T-helper 2 cell (primary cell): ENCODE data around the gene FSTL4.

Source experiments
- DNase-seq, 5 experiments: peaks; one replicate each; pipeline versions ENCODE4 v3.0.0 to v3.0.0-alpha.2; 2012 to 2022

The FSTL4 gene

GRCh38 chr5:133202066-133202665, 410.2 kb downstream of the FSTL4 start:
- no peak for DNase-seq

GRCh38 chr5:133201310-133201709, 411.0 kb downstream of the FSTL4 start:
- no peak for DNase-seq

- no peak for DNase-seq
Observed at GRCh38 chr5:133200256-133200655, 412.1 kb downstream of the FSTL4 start.

GRCh38 chr5:133199417-133200178, 412.7 kb downstream of the FSTL4 start:
- DNase-seq, result no peak

- no peak for DNase-seq
Observed at GRCh38 chr5:133198511-133198910, 413.8 kb downstream of the FSTL4 start.

GRCh38 chr5:133196441-133197085, 415.8 kb downstream of the FSTL4 start:
- no peak for DNase-seq

- DNase-seq, result no peak
Observed at GRCh38 chr5:133195250-133195649, 417.1 kb downstream of the FSTL4 start.

- no peak for DNase-seq
Observed at GRCh38 chr5:133193794-133194193, 418.5 kb downstream of the FSTL4 start.

GRCh38 chr5:133192716-133193115, 419.6 kb downstream of the FSTL4 start:
- DNase-seq, result no peak

GRCh38 chr5:133189881-133190280, 422.5 kb downstream of the FSTL4 start:
- no peak for DNase-seq

GRCh38 chr5:133179405-133179804, 432.9 kb downstream of the FSTL4 start:
- no peak for DNase-seq

- DNase-seq, result peak; percentile 10 to 77 (median 47)
Observed at GRCh38 chr5:133170756-133171387, 441.5 kb downstream of the FSTL4 start.

- no peak for DNase-seq
Observed at GRCh38 chr5:133164759-133165158, 447.6 kb downstream of the FSTL4 start.

GRCh38 chr5:133163839-133164238, 448.5 kb downstream of the FSTL4 start:
- DNase-seq, result no peak

- no peak for DNase-seq
Observed at GRCh38 chr5:133159543-133159942, 452.8 kb downstream of the FSTL4 start.

- DNase-seq, result no peak
Observed at GRCh38 chr5:133155326-133155969, 456.9 kb downstream of the FSTL4 start.

- no peak for DNase-seq
Observed at GRCh38 chr5:133154274-133155075, 457.9 kb downstream of the FSTL4 start.

- no peak for DNase-seq
Observed at GRCh38 chr5:133150909-133151544, 461.3 kb downstream of the FSTL4 start.

- no peak for DNase-seq
Observed at GRCh38 chr5:133149345-133149744, 463.0 kb downstream of the FSTL4 start.

- DNase-seq, result peak in 1 of 5 experiments; percentile 4
Observed at GRCh38 chr5:133147815-133148567, 464.4 kb downstream of the FSTL4 start.

- no peak for DNase-seq
Observed at GRCh38 chr5:133147411-133147810, 464.9 kb downstream of the FSTL4 start.
